NCI-H2227 treated with DMSO at 0.1 percent for 48 hours (cell line): ENCODE results near the gene KCNQ4.

Experiments used
- DNase-seq: peaks from one replicate; lab custom pipeline; 2025; lab: John Stamatoyannopoulos, UW

KCNQ4 gene

GRCh38 chr1:40861224-40862003, 77.8 kb downstream of the KCNQ4 start:
- DNase-seq, result no peak

GRCh38 chr1:40862008-40862863, 78.6 kb downstream of the KCNQ4 start, which contains the start of gene CITED4:
Gene CITED4, minus strand, starts transcription at chr1:40862363. Its CDS starts 236 bp downstream, at chr1:40862127.
- DNase-seq, result peak; percentile 92

GRCh38 chr1:40868051-40868723, 84.6 kb downstream of the KCNQ4 start:
- DNase-seq, result no peak

- no peak for DNase-seq
These were observed 86.6 kb downstream of the KCNQ4 start for GRCh38 chr1:40870135-40870728.

DNA sequence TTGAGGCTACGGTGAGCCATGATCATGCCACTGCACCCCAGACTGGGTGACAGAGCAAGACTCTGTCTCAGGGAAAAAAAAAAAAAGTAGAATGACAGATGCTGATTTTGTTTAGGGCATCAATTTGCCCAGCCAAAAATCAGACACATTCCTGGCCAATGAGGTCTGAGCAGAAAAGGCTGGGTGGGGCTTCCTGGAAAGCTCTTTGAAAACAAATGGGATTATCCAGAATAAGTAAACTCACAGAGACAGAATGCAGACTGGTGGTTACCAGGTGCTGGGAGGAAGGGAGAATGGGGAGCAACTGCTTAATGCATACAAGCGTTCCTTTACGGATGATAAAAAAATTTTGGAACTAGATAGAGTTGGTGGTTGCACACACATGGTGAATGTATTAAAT, 88.7 kb downstream of the KCNQ4 start:
- DNase-seq, result no peak

GRCh38 chr1:40873863-40874472, 90.4 kb downstream of the KCNQ4 start:
- no peak for DNase-seq

GRCh38 chr1:40876436-40876761, 92.8 kb downstream of the KCNQ4 start:
- no peak for DNase-seq

DNA sequence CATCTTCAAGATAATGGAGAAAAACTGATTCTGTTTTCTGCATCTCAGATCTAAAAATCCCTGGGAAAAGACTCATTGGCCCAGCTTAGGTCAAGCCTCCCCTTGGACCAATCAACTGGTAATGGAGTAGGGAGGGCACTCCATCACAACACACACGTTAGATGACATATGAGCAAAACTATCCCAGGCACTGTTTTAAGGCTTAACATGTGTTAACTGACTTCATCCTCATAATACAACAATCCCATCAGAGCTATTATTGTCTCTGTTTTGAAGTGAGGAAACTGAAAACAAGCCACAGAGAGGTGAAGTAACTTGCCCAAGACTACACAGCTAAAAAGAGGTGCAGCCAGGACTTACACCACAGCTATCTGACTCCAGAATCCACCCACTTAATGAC, 93.3 kb downstream of the KCNQ4 start:
- DNase-seq, result no peak

- no peak for DNase-seq
These were observed 94.1 kb downstream of the KCNQ4 start for GRCh38 chr1:40877698-40878097.

GRCh38 chr1:40878906-40879305, 95.3 kb downstream of the KCNQ4 start:
- DNase-seq, result no peak

DNA sequence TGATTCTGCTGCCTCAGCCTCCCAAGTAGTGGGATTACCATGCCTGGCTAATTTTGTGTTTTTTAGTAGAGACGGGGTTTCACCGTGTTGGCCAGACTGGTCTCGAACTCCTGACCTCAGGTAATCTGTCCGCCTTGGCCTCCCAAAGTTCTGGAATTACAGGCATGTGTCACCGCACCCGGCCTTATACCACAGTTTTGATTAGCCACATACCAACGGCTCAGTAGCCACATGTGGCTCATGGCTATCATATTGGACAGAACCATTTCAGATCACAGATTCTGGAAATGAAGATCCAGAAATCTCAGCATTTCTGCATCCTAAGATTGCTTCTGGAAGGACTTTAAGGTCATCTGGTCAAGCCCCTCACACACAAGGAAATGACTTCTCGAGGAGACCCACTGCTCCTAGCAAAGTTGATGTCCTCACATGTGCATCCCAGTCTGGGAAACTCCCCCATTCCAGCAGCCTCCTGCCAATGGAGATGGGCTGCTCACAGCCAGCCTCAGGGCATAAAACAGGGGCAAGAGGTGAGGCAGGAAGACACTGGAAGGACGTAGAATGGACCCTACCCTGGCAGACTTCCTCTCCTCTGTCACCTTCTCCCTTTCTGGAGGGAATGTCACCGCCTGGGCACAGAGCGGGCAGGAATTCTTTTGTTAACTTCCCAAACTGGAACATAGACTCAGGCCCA, 96.0 kb downstream of the KCNQ4 start:
- no peak for DNase-seq

DNA sequence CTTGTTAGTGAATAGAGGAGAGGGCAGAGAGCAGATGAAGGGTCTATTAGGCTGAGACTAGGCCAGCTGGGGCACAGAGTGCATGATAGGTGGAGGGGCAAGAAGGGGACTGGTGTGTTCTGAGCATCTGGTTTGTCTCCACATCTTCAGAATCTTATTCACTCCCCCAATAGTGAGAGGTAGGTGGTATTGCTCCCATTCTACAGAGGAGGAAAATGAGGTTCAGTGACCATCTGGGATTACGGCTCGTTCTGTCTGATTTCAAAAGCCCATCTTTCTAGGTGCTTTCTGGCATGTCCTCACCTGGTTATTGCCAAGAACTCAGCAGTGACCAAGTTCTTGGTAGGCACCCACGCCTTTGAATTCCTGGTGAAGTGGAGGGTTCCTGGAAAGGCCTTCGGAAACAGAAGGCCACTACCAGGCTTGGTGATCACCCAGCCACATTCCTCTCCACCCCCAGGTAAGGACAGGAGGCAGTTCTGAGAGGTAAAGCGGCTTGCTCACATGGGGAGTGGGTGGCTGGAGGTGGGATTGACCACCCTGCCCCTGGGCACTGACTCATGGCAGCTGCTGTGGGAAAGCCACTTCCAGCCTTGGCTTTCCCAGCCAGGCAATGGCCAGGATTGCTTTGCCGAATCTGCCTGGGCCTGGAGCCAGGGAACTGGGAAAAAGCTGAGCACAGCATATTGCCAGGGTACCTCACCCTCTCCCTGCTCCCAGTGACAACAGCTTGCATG, 97.4 kb downstream of the KCNQ4 start:
- DNase-seq, result no peak

GRCh38 chr1:40884055-40884795, 100.6 kb downstream of the KCNQ4 start:
- DNase-seq, result no peak

GRCh38 chr1:40886318-40887011, 102.9 kb downstream of the KCNQ4 start:
- no peak for DNase-seq

- DNase-seq, result no peak
These were observed 103.4 kb downstream of the KCNQ4 start for GRCh38 chr1:40887012-40887378.

- DNase-seq, result no peak
These were observed 104.1 kb downstream of the KCNQ4 start for GRCh38 chr1:40887652-40888051.
